OCI-LY1 (cell line): ENCODE measurements around the gene UPP2.

Source experiments
- H2AFZ ChIP-seq: fragments of 200-600 bp; sonication (generic), shearing (Covaris generic); 2 replicates; pipeline ENCODE4 v1.6.0; 2014; ENCODE audit warnings: antibody characterized with exemption, mild to moderate bottlenecking, low read length
- H3F3A ChIP-seq: fragments of 200-600 bp; sonication (generic), shearing (Covaris generic); 2 replicates; pipeline ENCODE4 v1.6.0; 2014; ENCODE audit warnings: mild to moderate bottlenecking, antibody characterized with exemption, low read length, moderate library complexity; ENCODE audit not compliant: insufficient read depth
- H3K27ac ChIP-seq: fragments of 200-600 bp; sonication (generic); 2 replicates; pipeline ENCODE4 v1.5.1; 2014; ENCODE audit warnings: low read length, mixed run types, mild to moderate bottlenecking, low read depth; ENCODE audit not compliant: poor library complexity, severe bottlenecking
- H3K27me3 ChIP-seq: fragments of 200-600 bp; sonication (generic); 2 replicates; pipeline ENCODE4 v1.6.0; 2014; ENCODE audit warnings: antibody characterized with exemption, mild to moderate bottlenecking, low read length, moderate library complexity; ENCODE audit not compliant: insufficient read depth
- H3K36me3 ChIP-seq: fragments of 200-600 bp; sonication (generic); 2 replicates; pipeline ENCODE4 v1.6.1; 2014; ENCODE audit warnings: mild to moderate bottlenecking, antibody characterized with exemption, low read length, moderate library complexity, mixed read lengths; ENCODE audit not compliant: insufficient read depth
- H3K4me1 ChIP-seq: fragments of 200-600 bp; sonication (generic); 2 replicates; pipeline ENCODE4 v1.5.1; 2014; ENCODE audit warnings: mild to moderate bottlenecking, low read length, moderate library complexity; ENCODE audit not compliant: insufficient read depth, severe bottlenecking
- H3K4me2 ChIP-seq: fragments of 200-600 bp; sonication (generic), shearing (Covaris generic); 2 replicates; pipeline ENCODE4 v1.6.1; 2014; ENCODE audit warnings: low read length
- H3K4me3 ChIP-seq: fragments of 200-600 bp; sonication (generic); 2 replicates; pipeline ENCODE4 v1.5.1; 2014; ENCODE audit warnings: low read length, low read depth, mild to moderate bottlenecking, mixed read lengths; ENCODE audit not compliant: poor library complexity, severe bottlenecking
- H3K79me2 ChIP-seq: fragments of 200-600 bp; shearing (Covaris generic); 2 replicates; pipeline ENCODE4 v1.6.1; 2016; ENCODE audit warnings: mixed run types, low read length, mixed read lengths; ENCODE audit not compliant: insufficient read depth
- H3K9ac ChIP-seq: fragments of 200-600 bp; sonication (generic), shearing (Covaris generic); 2 replicates; pipeline ENCODE4 v1.6.1; 2014; ENCODE audit warnings: mild to moderate bottlenecking, low read length, mixed read lengths
- H3K9me2 ChIP-seq: fragments of 200-600 bp; sonication (generic), shearing (Covaris generic); 2 replicates; pipeline ENCODE4 v1.6.1; 2014; ENCODE audit warnings: low read depth, mild to moderate bottlenecking, low read length, mixed read lengths
- H3K9me3 ChIP-seq: fragments of 200-600 bp; shearing (Covaris generic); 2 replicates; pipeline ENCODE4 v1.6.1; 2014; ENCODE audit warnings: low read length, mixed read lengths
- H4K20me1 ChIP-seq: fragments of 200-600 bp; sonication (generic), shearing (Covaris generic); 2 replicates; pipeline ENCODE4 v1.6.0; 2016; ENCODE audit warnings: mild to moderate bottlenecking, low read length; ENCODE audit not compliant: insufficient read depth
- EZH2 ChIP-seq: fragments of 200-600 bp; sonication (generic), shearing (Covaris generic); IDR thresholded peaks from 2 replicates; pipeline ENCODE4 v1.8.0; 2017; ENCODE audit warnings: borderline replicate concordance, mixed run types, mild to moderate bottlenecking, antibody characterized with exemption, low read length, moderate library complexity, mixed read lengths
- TF ChIP-seq, protein P1 (sequence below): fragments of 200-600 bp; sonication (generic), shearing (Covaris generic); IDR thresholded peaks from 2 replicates; pipeline ENCODE4 v1.5.1; 2017; ENCODE audit warnings: mild to moderate bottlenecking, antibody characterized with exemption, low read length, moderate library complexity, mixed read lengths

UPP2 gene

GRCh38 chr2:158066046-158066713, 35.5 kb upstream of the UPP2 start:
- Histone ChIP-seq H3K27me3 (no peaks in the 10 kb centered on the region), H4K20me1 (no peaks in the 10 kb centered on the region), H3F3A (no peaks in the 10 kb centered on the region), H2AFZ (no peak overlapping the region), H3K79me2 (no peaks in the 10 kb centered on the region), H3K27ac (no peak overlapping the region), H3K9me3 (no peaks in the 10 kb centered on the region), H3K9me2 (no peaks in the 10 kb centered on the region), H3K9ac (no peak overlapping the region), H3K4me1 (no peaks in the 10 kb centered on the region), H3K4me2 (no peak overlapping the region), H3K36me3 (no peaks in the 10 kb centered on the region), H3K4me3 (no peak overlapping the region)
- TF ChIP-seq, protein P1, sequence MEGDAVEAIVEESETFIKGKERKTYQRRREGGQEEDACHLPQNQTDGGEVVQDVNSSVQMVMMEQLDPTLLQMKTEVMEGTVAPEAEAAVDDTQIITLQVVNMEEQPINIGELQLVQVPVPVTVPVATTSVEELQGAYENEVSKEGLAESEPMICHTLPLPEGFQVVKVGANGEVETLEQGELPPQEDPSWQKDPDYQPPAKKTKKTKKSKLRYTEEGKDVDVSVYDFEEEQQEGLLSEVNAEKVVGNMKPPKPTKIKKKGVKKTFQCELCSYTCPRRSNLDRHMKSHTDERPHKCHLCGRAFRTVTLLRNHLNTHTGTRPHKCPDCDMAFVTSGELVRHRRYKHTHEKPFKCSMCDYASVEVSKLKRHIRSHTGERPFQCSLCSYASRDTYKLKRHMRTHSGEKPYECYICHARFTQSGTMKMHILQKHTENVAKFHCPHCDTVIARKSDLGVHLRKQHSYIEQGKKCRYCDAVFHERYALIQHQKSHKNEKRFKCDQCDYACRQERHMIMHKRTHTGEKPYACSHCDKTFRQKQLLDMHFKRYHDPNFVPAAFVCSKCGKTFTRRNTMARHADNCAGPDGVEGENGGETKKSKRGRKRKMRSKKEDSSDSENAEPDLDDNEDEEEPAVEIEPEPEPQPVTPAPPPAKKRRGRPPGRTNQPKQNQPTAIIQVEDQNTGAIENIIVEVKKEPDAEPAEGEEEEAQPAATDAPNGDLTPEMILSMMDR = no peak
- no peak for TF ChIP-seq EZH2

DNA sequence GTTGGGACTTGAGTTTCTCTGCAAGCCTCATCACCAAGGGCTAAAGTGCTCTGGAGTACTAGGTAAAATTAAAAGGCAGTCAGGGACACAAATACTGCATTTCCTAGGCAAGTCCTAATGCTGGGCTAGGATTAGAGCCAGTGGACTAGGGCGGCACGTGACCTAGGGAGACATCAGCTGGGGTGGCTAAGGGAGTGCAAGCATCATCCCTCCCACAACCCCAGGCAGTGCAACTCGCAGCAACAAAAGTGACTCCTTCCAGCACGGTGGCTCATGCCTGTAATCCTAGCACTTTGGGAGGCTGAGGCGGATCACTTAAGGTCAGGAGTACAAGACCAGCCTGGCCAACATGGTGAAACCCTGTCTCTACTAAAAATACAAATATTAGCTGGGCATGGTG, 30.7 kb upstream of the UPP2 start:
- H3K27me3 ChIP-seq = no peaks in the 10 kb centered on the region
- H3K36me3 ChIP-seq = no peaks in the 10 kb centered on the region
- TF ChIP-seq EZH2 = no peak
- TF ChIP-seq, protein P1 = no peak
- no peaks in the 10 kb centered on the region for H4K20me1 ChIP-seq
- H3K4me3 ChIP-seq = no peak overlapping the region
- no peak overlapping the region for H3K27ac ChIP-seq
- no peak overlapping the region for H3K9ac ChIP-seq
- H3F3A ChIP-seq = no peaks in the 10 kb centered on the region
- H2AFZ ChIP-seq = no peak overlapping the region
- H3K4me1 ChIP-seq = no peaks in the 10 kb centered on the region
- H3K4me2 ChIP-seq = no peak overlapping the region
- no peaks in the 10 kb centered on the region for H3K79me2 ChIP-seq
- no peaks in the 10 kb centered on the region for H3K9me2 ChIP-seq
- H3K9me3 ChIP-seq = no peaks in the 10 kb centered on the region

DNA sequence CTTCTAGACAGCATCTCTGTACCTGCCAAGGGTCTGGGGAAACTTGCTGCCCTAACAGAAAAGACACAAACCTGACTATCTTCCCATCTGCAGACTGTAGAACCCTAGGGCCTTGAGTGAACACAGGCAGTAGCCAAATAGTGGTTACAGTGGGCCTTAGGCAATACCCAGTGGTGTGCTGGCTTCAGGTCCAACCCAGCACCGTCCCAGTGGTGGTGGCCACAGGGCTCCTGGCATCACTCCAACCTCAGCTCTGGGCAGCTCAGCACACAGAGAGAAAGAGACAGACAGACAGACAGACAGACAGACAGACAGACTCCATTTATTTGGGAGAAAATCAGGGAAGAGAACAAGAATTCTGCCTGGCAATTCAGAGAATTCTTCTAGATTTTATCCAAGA, 29.3 kb upstream of the UPP2 start:
- no peak overlapping the region for H3K4me3 ChIP-seq
- H3K27me3 ChIP-seq = no peaks in the 10 kb centered on the region
- no peaks in the 10 kb centered on the region for H3K79me2 ChIP-seq
- H3F3A ChIP-seq = no peaks in the 10 kb centered on the region
- H3K4me1 ChIP-seq = no peaks in the 10 kb centered on the region
- no peaks in the 10 kb centered on the region for H3K9me3 ChIP-seq
- H4K20me1 ChIP-seq = no peaks in the 10 kb centered on the region
- H3K27ac ChIP-seq = no peak overlapping the region
- TF ChIP-seq, protein P1 = no peak
- TF ChIP-seq EZH2 = no peak
- no peaks in the 10 kb centered on the region for H3K36me3 ChIP-seq
- H3K9ac ChIP-seq = no peak overlapping the region
- H3K4me2 ChIP-seq = no peak overlapping the region
- H2AFZ ChIP-seq = no peak overlapping the region
- H3K9me2 ChIP-seq = no peaks in the 10 kb centered on the region
